NK-92 treated with Interleukin-12 subunit alpha and Interleukin-12 subunit beta, amount 100 ng/mL, for 24 hours (cell line): ENCODE measurements around the gene MORF4L1.
"Not testable (repeated sequence)": the region's sequence is repeated elsewhere in the genome, so short reads cannot be mapped to it uniquely, and the experiment has no call there.

Experiments
- DNase-seq: peaks from one replicate; lab custom pipeline; 2025; lab: John Stamatoyannopoulos, UW

The MORF4L1 gene

DNA sequence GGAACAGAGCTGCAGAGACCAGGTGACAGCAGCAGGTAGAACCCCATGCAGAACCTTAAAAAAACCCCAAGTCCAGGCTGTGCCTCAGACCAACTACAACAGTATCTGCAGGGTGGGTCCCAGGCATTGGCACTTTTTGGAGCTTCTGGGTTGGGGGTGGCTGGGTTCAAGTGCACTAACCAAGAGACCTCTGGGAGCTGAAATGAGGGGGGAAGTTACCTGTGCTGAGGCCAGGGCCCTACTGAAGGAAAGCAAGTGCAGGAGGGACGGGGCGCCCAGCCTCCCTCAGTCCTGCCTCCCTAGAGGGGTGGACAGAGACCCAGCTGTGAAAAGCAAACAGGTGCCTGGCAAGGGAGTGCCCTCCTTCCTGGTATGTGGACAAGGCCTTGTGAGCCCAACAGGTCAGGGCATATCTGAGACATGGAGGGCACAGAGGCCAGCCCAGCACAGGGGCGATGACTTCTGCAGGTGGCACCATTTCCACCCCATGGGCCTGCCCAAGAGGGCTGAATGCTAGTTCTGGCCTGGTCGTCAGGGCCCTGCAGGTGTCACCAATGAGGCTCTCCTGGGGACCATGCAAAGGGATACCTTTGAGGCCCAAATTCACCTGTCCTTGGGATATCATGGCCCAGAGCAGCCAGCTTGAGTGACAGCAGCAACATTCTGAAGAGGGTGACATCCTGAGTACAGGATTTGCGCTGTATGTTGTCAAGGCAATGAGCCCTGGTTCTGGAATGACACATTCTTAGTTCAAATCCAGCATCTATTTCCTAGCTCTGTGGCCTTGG lies 53.5 kb downstream of the MORF4L1 start:
- DNase-seq, result no peak

DNA sequence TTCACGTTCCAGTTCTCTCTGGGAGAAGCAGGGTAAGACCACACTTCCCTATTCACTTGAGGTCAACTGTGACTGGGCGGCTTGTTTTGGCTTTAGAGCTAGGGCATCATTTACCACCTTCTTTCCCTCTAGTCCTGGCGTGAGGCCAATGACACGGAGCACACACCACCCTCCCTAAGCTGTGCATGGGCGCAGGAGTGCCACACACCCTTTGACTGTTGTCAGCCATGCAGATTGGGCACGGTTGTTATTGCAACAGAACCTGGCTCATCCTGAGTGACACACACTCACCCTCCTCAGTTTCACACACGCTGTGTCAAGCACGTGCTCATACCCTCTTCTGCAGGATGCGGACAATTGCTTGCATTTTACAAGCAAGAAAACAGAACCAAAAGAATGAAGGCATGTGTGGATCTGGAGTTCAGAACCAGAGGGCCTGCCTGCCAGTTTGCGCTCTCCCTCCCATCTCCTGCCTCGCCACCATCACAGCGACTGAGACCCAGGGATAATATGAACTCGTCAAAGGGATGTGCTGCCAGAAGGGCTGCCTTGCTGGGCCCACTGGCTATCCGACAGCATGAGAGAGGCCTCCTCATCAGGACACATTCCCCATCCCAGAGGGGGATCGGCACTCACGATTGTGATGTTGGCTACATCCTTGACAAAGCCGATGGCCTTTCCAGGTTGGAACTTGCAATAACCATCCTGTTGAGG lies 54.5 kb downstream of the MORF4L1 start:
- DNase-seq, result no peak

DNA sequence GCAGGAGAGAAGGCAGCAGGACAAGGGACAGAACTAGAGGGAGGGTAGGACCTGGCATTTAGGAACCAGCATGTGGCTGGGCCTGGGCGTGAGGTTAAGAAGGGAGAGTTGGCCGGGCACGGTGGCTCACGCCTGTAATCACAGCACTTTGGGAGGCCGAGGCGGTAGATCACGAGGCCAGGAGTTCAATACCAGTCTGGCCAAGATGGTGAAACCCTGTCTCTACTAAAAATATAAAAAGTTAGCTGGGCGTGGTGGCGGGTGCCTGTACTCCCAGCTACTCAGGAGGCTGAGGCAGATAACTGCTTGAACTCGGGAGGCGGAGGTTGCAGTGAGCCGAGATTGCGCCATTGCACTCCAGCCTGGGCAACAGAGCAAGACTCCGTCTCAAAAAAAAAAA lies 55.5 kb downstream of the MORF4L1 start:
- not testable (repeated sequence) for DNase-seq

DNA sequence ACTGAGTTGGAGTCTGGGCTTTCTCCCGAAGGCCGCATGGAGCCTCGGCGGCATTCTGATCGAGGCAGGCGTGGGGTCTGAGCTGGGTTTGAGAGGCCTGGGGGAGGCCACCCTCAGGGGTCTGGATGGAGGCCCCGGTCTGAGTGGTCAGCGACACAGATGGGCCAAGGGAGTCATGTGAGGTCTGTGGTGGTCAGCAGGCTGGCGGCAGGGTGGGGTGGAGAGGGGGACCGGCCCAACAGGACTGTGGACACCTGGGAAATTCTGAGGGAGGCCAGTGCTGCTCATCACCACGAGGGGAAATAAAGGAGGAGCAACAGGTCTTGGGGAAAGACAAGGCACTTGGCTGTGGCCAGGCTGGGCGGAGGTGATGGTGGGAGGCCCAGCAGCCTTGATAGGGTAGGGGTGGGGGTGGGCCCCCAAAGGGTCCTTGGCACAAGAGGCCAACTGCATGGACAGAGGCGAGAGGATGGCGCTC lies 56.0 kb downstream of the MORF4L1 start:
- DNase-seq, result no peak

DNA sequence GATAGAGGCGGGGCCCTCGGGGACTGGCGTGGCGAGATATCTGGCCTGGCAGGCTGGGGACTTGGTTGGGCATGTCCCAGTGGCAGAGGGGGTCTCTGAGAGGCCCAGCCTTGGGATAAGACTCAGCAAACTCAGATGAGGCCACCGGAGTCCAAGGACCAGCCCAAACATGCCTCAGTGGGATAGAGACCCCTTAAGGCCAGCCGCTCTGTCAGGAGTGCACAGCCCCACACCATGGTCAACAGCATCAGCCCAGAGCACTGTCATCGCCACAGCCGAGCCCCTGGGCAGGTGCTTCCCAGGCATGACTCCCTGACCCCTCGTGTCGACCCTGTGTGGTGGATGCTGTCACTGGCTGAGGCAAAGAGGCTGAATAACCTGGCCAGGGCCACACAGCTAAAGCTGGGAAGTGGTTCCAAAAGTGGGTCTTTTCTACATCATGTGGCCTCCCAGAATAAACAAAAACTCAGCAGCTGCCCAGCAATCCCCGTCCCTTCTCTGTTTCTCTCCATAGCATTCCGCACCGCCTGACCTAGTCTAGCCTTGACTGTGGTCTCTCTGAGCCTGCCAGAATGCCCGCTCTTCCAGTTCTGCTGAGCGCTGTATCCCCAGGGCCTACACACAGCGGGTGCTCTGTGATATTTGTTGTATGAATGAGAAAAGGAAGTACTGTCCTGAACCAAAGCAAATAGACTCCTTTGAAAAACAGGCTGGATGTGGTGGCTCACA lies 57.0 kb downstream of the MORF4L1 start:
- no peak for DNase-seq

DNA sequence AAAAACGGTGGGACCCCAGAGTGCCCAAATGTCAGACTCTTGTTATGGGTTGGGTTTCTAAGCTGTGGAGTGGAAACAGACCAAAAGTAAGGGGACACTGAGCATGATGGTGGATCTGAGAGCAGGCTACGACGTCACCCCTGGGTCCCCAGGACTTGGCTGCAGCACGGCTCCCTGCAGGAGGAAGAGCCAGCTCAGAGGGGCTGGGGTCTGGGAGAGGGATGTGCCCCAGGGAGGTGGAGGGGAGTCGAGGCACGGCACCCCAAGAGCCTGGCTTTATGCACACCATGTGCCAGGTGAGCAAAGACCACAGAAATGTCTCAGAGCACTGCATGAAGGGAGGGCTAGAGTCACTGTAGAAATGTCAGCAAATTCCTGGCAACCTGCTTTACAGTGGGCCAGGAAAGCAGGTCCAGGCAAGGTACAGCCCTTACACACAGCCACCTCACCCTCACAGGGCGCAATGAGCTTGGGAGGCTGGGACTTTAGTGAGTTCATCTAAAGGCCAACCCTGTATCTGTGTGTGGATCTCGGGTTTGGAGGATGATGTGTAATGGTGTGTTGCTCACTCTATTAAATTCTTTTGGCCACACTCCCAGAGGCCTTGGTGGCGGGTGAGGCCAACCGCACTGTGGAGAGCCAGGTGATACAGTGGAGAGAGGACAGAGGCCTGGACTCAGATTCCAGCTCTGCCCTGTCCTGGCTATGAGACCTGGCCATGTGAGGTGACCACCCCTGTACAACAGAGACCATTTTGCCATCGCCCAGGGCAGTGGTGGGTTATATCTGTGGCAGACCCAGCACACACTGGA lies 58.1 kb downstream of the MORF4L1 start:
- no peak for DNase-seq

DNA sequence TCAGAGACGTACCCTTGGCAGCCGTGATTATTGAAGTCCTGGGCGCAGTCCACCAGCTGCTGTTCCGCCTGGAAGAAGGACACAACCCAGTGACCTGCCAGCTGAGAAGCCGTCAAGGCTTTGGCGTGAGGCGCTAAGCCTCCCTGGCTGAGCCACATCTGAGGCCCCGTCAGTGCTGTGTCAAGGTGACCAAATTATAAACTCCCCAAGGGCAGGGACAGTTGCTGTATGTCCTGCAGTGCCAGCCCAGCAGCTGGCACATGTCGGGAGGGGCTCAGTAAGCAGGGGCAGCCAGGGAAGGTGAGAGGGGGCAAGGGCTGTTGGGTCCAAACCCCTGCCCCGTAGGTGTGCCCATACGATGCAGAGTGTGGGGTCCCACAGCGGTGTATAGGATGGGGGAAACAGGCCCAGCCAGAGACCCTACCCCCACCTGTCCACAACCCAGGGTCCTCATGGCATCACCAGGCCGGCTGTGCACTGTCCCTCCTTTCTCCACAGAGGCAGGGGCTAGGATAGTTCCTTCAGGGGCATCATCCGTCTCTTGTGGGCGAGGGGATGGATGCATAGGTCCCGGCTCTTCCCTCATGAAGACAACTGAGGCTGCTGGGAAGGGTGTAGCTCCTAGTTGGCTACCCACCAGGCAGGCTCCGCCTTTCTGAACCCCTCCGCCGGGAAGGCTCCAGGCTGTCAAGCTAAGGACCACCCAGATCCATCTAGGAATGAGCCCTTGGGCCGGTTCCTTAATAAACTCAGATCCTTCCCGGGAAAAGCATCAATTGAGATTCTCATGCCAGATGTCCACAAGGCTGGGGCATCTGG lies 59.0 kb downstream of the MORF4L1 start:
- DNase-seq, result no peak

DNA sequence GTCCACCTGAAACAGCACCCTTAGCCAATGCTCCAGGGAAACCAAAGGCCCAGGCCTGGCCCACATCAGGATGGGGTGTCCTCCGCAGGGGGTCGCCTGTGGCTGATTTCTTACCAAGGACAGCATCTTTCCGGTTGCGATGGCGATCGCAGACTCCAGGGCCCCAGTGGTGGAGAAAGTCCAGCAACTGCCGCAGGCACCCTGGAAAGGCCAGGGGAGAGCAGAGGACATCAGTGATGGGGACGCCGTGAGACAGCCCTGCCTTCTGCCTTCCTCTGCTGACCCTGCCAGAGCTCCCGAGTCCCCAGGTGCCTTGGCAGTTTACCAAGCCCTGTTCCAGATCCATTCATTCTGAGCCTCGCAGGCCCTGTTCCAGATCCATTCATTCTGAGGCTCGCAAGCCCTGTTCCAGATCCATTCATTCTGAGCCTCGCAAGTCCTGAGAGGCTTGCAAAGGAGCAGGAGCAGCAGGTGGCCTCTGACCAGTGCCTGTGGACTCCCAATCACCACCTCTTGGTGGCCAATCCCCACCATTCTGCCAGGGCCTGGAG lies 59.6 kb downstream of the MORF4L1 start:
- DNase-seq, result no peak

DNA sequence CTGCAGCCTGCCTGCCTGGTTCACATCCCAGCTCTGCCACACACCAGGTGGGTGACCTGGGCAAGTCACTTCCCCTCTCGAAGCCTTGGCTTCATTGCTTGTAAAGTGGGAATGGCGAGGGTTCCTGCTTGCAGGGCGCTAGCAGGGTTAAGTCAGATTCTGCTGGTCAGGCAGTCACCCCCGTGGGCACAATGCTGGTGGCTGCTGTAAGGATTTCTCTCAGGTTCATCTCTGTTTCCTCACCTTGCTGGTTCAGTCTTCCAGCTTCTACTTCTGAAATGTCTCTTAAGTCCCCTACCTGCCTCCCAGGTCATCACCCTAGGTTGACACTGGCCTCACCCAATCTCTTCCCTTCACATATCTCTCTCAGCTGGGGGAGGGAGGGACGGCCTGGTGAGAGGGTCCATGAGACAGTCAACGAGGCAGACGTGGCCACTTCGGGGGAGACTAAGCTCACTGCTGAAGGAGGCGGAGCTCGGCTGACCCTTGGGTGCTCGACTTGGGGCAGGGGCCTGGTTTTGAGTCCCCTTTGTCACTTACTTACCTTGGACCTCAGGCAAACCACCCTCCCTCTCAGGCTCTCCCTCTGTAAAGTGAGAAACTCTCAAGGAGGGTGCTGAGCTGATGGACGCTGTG lies 60.6 kb downstream of the MORF4L1 start:
- no peak for DNase-seq

DNA sequence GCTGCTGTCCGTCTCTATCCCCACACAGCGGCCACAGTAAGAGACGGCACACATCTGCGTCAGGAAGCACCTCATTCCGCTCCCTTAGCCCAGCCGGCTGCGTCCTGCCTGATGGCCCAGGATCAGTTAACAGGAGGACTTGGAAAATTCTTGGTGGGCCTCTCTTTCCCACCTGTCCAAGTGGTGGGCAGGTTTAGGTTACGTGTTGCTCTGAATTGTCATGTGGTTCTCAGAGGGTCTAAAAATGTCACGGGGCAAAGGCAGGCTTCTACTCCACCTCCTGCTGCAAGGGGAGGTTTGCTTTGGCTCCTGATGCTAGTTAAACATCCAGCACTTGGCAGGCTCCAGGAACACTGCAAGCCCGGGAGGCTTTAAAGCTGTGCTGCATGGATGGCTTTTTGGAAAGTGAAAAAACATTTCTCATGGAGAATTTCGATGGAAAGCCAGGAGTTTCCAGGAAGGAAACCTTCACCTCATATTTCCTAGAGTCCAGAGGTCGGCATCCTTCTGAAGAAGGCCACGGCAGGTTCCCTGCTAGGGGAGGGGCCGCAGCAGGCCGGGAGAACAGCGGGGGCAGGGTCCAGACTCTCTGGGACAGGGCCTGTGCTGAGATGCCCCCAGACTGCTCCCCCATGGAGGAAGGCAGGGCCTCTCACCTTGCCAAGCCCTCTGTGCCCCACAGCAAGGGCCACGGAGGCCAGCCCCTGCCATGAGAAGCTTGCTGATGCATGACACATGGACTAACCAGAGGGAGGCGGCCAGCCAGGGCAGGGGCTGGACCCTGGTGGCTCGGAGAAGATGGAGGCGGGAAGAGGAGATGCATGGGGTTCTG lies 61.3 kb downstream of the MORF4L1 start:
- no peak for DNase-seq

DNA sequence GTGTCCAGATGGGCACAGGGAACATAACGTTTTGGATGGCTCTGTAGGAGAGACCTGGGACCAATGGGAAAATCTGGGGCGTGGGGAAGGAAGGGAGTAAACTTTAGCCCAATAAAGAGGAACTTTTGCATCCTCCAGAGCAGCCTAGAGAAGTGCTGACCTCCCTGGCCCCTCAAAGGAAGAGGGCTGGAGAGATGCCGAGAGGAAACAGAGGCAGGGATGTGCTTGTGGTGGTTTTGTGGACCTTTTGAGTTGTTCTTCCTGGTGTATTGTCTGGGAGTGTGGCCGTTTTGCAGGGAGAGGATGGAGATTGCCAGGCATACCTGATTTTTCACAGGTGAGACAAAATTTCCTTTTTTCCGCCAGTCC lies 61.9 kb downstream of the MORF4L1 start:
- no peak for DNase-seq

DNA sequence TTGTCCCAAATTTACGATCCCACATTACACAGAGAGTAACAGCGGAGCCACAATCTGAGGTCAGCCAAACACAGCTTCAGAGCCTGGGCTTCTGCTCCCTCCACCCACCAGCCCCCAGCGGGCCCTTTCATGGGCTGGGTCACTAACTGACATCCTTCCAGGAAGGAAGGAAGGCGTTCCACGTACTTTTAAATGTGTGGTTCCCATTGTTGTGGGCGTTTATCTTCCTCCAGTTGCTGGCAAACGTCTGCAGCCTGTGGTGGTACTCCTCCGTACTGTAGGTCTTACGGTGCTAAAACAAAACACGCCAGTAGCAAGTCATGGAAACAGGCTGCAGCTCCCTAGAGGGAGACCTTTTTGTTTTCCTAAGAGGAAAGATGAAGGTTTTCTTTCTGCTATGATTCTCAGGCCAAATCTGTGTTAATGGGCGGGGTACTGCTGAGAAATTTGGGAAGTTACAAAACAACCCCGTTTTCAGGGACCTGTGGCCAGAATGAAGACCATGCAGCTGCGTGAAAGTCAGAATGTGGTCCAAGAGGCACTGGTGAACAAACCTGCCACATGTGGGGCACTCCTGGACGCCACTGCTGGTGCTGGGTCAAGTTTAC lies 64.5 kb downstream of the MORF4L1 start:
- no peak for DNase-seq

DNA sequence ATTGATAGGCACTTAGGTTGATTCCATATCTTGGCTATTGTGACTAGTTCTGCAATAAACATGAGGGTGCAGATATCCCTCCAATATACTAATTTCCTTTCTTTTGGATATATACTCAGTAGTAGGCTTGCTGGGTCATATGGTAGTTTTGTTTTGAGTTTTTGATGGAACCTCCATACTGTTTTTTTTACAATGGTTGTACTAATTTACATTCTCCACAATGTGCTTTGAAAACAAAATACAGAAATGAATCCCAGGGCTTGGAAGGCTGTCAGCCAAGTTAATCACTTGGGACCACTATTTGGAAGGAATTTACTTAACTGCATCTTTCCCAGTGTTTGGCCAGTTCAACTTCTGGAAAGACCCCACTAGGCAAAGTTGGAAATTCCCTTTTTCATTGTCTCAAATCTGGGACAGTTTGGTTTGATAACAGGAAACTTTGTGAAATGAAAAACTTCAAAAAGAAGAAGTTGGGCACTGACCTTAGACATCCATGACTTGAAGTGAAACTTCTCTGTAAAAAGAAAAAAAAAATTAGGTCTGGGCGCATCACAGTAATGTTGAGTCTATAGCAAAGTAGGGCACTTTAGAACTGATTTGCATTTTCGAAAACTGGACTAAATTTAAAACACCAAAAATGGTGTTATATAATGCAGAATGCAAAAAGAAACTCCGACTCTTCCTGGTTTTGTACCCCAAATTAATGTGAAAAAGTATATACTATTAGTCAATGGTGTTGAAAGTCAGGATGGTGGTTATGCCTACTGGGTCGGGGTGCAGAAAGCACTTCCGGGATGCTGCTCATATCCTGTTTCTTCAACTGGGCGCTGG lies 66.2 kb downstream of the MORF4L1 start:
- DNase-seq, result no peak

DNA sequence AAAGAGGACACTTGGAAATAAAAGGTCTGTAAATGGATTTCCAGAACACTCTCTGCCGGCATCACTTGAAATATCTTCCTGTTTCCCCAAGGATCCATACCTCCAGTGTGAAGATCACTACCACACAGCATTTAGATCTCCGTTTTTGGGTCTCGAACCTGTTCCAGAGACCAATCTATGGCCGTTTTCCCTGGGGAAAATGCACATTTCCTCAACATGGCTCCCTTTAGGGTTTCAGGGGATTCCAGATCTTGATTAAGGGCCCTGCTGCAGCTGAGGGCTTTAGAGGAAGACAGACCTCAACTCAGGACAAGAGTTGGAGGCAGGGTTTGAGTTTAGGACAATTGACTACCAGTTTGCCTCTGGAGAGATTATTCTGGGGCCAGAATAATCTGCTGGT lies 70.1 kb downstream of the MORF4L1 start:
- no peak for DNase-seq

DNA sequence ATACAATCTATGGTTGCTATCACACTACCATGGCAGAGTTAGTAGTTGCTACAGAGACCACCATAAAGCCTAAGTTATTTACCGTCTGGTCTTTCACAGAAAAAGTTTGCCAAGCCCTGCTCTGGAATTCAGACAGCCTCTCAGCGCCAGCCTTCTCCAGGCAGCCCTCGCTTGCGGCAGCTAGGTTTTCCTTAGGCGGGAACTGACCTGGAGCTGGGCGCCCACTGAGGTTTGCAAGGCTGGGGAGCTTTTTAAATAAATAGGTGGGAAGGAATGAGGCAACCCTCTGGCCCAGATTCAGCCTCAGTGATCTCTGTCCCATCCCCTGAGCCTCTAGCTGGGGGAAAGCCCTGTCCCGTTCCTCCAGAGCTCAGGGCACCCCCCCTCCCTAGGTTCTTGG lies 71.0 kb downstream of the MORF4L1 start:
- no peak for DNase-seq

DNA sequence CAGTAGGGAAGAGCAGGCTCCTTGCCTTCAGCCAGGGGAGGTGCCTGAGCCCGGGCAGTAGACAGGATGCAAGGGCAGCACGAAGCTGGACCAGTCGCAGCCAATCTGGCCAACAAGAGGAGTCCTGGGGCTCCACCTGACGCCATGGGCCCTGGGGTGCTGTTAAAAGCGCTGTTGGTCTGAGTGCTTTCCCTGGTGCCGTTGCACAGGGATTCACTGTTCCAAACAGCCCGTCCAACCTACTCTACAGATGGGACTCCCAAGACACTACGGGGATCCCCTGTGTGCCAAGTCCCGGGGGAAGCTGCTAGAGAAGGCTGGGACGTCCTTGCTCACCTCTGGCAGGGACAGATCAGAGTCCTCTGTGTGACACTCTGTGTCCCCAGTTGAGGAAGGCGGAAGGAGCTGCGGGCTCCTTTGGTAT lies 71.5 kb downstream of the MORF4L1 start:
- DNase-seq, result no peak

DNA sequence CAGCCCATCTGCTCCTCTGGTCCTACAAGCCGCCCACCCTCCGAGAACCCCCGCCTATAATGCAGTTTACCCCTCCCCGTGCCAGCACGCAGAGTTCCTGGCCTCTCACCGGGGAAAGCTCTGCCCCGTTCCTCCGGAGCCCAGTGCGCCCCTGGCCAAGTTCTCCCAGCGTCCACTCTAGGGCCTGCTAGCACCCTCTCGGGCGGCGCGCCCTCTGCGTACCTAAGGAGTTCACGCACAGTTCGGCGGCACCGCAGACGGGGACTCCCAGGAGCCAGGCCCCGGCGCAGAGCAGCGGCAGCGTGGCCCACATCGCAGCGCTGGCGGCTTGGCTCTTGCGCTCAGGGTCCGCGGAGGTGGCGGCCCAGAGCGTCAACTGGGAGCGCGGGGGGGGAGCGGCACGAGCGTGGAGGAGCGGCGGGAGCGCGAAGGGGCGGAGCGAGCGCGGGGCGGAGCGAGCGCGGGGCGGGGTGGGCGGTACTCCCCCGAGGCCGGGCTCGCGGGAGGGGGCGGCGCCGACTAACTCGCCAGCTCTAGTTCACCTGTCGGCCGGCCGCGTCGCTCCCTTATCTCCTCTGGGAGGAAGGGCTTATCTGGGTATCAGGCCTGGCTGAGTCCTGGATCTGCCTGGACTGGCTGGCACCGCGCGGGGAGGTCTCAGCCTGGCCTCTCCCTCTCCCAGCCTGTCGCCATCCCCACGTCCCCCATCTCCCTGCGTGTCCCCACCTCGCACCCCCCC lies 72.1 kb downstream of the MORF4L1 start, which contains the start of gene CTSH:
TSS of gene CTSH (minus strand) at position 378 of the 739 bp plus-strand sequence. CDS start at position 313, 65 bp downstream.
- DNase-seq, result no peak
